ENCODE data around the gene CTTN. TPM values are rescaled to one million over a fixed set of nuclear protein-coding genes. Genes with fewer than 3 reads are reported as not detected.

Gene CTTN
- total RNA-seq, 1 experiment from 2014 or later, result 224 TPM

DNA sequence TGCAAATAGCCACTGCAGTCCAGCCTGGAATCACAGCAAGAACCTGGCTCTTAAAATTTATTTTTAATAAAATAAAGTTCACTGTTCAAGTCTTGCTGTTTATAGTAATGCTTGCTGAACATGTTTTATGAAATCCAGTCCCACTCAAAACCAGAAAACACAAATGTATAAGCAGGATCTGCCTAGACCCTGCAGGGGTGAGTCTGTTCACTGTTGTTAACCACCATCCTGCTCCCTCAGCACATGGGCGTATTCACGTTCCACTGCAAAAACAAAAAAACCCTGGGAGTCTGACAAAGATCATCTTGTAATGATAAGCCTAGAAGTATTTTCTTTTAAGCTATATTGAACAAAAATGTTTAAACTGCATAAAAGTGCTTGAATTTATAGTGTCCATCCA, 45.0 kb upstream of the CTTN start:
- Histone ChIP-seq H3K79me1 (ENCODE audit: insufficient read depth, low read depth, low read length, poor library complexity, severe bottlenecking) (peaks cover 4% of the 10 kb centered on the region), H3K27me3 (ENCODE audit: insufficient read depth, low read length) (no peaks in the 10 kb centered on the region), H4K20me1 (ENCODE audit: control insufficient read depth, insufficient read depth, insufficient read length) (no peaks in the 10 kb centered on the region), H3K56ac (ENCODE audit: insufficient read length, low read depth, low read length) (no peak overlapping the region), H3T11ph (ENCODE audit: low read length) (no peak overlapping the region), H2BK12ac (ENCODE audit: insufficient read length, low read depth, low read length) (no peak overlapping the region), H4K8ac (replicated peaks; ENCODE audit: insufficient read length, low read depth, low read length) (no peak overlapping the region), H3K4me2 (ENCODE audit: insufficient read depth, insufficient read length, low read length) (no peak overlapping the region), H2BK15ac (ENCODE audit: low read depth, low read length) (no peak overlapping the region), H3K23ac (ENCODE audit: insufficient read length, low read depth, low read length) (no peak overlapping the region), H3K4ac (ENCODE audit: low read depth, low read length) (no peak overlapping the region), H3K27ac (ENCODE audit: insufficient read length, low read depth, low read length) (no peak overlapping the region), H3K9me3 (ENCODE audit: control insufficient read depth, low read depth, low read length) (no peaks in the 10 kb centered on the region), H4K5ac (ENCODE audit: insufficient read length, low read depth, low read length) (no peak overlapping the region), H3K4me1 (ENCODE audit: insufficient read depth, low read length) (no peaks in the 10 kb centered on the region), H2BK120ac (ENCODE audit: low read depth, low read length, poor library complexity, severe bottlenecking) (no peak overlapping the region), H3K79me2 (ENCODE audit: insufficient read depth, low read length) (no peaks in the 10 kb centered on the region), H2BK20ac (ENCODE audit: low read depth, low read length, poor library complexity, severe bottlenecking) (no peak overlapping the region), H3K18ac (ENCODE audit: insufficient read length, low read depth, low read length) (no peak overlapping the region), H3K9ac (ENCODE audit: extremely low read depth, insufficient read length, low read length) (no peak overlapping the region), H2AK5ac (ENCODE audit: insufficient read length, low read length) (no peak overlapping the region), H2AFZ (ENCODE audit: low read length) (no peak overlapping the region), H3K14ac (ENCODE audit: insufficient read depth, low read length) (no peak overlapping the region), H2BK5ac (ENCODE audit: insufficient read length, low read length) (no peak overlapping the region), H4K91ac (ENCODE audit: insufficient read length, low read depth, low read length) (no peak overlapping the region), H3K23me2 (ENCODE audit: insufficient read length, low read depth, low read length, poor library complexity, severe bottlenecking) (no peaks in the 10 kb centered on the region)
- no CpG with 5 or more reads among the region's 2 CpGs for WGBS (ENCODE audit: extremely low coverage, insufficient read length, low lambda C conversion rate)
- TF ChIP-seq, protein P1, sequence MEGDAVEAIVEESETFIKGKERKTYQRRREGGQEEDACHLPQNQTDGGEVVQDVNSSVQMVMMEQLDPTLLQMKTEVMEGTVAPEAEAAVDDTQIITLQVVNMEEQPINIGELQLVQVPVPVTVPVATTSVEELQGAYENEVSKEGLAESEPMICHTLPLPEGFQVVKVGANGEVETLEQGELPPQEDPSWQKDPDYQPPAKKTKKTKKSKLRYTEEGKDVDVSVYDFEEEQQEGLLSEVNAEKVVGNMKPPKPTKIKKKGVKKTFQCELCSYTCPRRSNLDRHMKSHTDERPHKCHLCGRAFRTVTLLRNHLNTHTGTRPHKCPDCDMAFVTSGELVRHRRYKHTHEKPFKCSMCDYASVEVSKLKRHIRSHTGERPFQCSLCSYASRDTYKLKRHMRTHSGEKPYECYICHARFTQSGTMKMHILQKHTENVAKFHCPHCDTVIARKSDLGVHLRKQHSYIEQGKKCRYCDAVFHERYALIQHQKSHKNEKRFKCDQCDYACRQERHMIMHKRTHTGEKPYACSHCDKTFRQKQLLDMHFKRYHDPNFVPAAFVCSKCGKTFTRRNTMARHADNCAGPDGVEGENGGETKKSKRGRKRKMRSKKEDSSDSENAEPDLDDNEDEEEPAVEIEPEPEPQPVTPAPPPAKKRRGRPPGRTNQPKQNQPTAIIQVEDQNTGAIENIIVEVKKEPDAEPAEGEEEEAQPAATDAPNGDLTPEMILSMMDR (conservative IDR thresholded peaks at IDR 0.05), result no peak
- Mint-ChIP-seq H3K27ac (no peak overlapping the region), H3K4me1 (no peaks in the 10 kb centered on the region), H3K4me3 (no peak overlapping the region), H3K27me3 (ENCODE audit: low read depth) (no peaks in the 10 kb centered on the region), H3K9me3 (no peaks in the 10 kb centered on the region), H3K36me3 (ENCODE audit: insufficient read depth in 1 of 3, low read depth in 3 of 3) (peaks cover 34 to 81% (median 69%) of the 10 kb centered on the region in 3 experiments)
- no peak for DNase-seq

Measured in H9 (cell line).